Adrenal gland (tissue), 12 donors: Measurements from ENCODE around the gene ATXN1. TPM values are rescaled to one million over a fixed set of nuclear protein-coding genes. Genes with fewer than 3 reads are reported as not detected.

Experiments
- DNase-seq, 7 donors: peaks; one replicate each; pipeline ENCODE4 v3.0.0-alpha.2; 2019 to 2020
- H3K27ac ChIP-seq, 5 donors: fragments of 200-600 bp; sonication (generic) in 4 of 5; 1 replicate in 3 of 5; 2 replicates in 2 of 5; pipeline versions ENCODE4 v1.5.1 to v1.8.0; 2016 to 2020; ENCODE audit warnings: mild to moderate bottlenecking in 1 of 5
- H3K27me3 ChIP-seq: fragments of 200-600 bp; 2 replicates; pipeline ENCODE4 v1.8.0; 2021
- H3K36me3 ChIP-seq, 2 donors: fragments of 200-600 bp; replicated peaks in 1 of 2; 1 replicate in 1 of 2; 2 replicates in 1 of 2; pipeline versions ENCODE4 v1.5.1 to v1.8.0; 2018 to 2022
- H3K4me1 ChIP-seq, 2 donors: fragments of 200-600 bp; replicated peaks in 1 of 2; 1 replicate in 1 of 2; 2 replicates in 1 of 2; pipeline versions ENCODE4 v1.5.1 to v1.8.0; 2018 to 2021
- H3K4me3 ChIP-seq, 4 donors: fragments of 200-600 bp; sonication (generic) in 3 of 4; one replicate each; pipeline ENCODE4 v1.5.1; 2016 to 2018
- H3K9me3 ChIP-seq, 3 donors: fragments of 200-600 bp; sonication (generic) in 1 of 3; replicated peaks in 1 of 3; 1 replicate in 2 of 3; 2 replicates in 1 of 3; pipeline versions ENCODE4 v1.5.1 to v1.8.0; 2016 to 2021
- POLR2A ChIP-seq, 2 donors: fragments of 450-650 bp; IDR thresholded peaks; one replicate each; pipeline ENCODE4 v1.6.1; 2017; ENCODE audit warnings: antibody characterized with exemption in 2 of 2, mild to moderate bottlenecking in 2 of 2, moderate library complexity in 1 of 2
- WGBS, 4 donors: extraction: QIAGEN DNeasy Blood & Tissue Kit in 2 of 4; methylation state at CpG; one replicate each; pipeline versions ENCODE4 v1.1.5 to v1.1.7; 2013 to 2017; 5-methylcytosine and 5-hydroxymethylcytosine counted together
- intact Hi-C, 2 donors: fragments of 100-400 bp; cut with DNase I; formaldehyde crosslinking; loops; one replicate each; pipeline versions ENCODE4 v1.14.1 to v1.15.0; 2022 to 2023
- polyA plus RNA-seq, 3 donors: library from polyadenylated mRNA; stranded (reverse); fragments of 200-250 nt in 2 of 3; fragments of 350-450 nt in 1 of 3; fragmentation: Illumina TruSeq in 1 of 3; extraction: RNeasy Lipid Tissue Mini Kit (QIAGEN cat#74804) in 1 of 3; gene quantifications; one replicate each; pipeline ENCODE4 v1.2.3, GENCODE V29; 2013 to 2014
- total RNA-seq, 9 donors: library from RNA; depleted of rRNA in 4 of 9; stranded (reverse); fragments of >200 nt in 4 of 9; fragments of 120-200 nt in 1 of 9; fragmentation: NEBNext Ultra II Directional in 1 of 9; extraction: Animal tissue kit (Norgen Biotek cat#: 25700) in 1 of 9; gene quantifications; one replicate each; pipeline versions ENCODE4 v1.1.0 to v1.2.4, GENCODE V29; 2013 to 2023
- TF ChIP-seq, protein P1 (sequence below), 6 experiments: fragments of 450-650 bp in 4 of 6; fragments of 200-600 bp in 2 of 6; sonication (generic) in 1 of 6; IDR thresholded peaks; 1 replicate in 5 of 6; 2 replicates in 1 of 6; pipeline versions ENCODE4 v1.5.1 to v1.8.0; 2016 to 2021; ENCODE audit warnings: antibody characterized with exemption in 6 of 6, mild to moderate bottlenecking in 2 of 6, moderate library complexity in 1 of 6
- donor health status: healthy with polysubstance abuse.
- donor health status: Bipolar disorder and iron deficiency.
- donor health status: DM: yes; HTN: yes; CAD: no.
- donor health status: DM: no; HTN: no; CAD: no.
- donor health status: DM: no; HTN: no; CAD: no.
- donor health status: DM: yes; HTN: yes; CAD: no.

Gene ATXN1
- total and polyA plus RNA-seq, 12 donors = 3.4 to 51.3 (median 25.4) TPM

DNA sequence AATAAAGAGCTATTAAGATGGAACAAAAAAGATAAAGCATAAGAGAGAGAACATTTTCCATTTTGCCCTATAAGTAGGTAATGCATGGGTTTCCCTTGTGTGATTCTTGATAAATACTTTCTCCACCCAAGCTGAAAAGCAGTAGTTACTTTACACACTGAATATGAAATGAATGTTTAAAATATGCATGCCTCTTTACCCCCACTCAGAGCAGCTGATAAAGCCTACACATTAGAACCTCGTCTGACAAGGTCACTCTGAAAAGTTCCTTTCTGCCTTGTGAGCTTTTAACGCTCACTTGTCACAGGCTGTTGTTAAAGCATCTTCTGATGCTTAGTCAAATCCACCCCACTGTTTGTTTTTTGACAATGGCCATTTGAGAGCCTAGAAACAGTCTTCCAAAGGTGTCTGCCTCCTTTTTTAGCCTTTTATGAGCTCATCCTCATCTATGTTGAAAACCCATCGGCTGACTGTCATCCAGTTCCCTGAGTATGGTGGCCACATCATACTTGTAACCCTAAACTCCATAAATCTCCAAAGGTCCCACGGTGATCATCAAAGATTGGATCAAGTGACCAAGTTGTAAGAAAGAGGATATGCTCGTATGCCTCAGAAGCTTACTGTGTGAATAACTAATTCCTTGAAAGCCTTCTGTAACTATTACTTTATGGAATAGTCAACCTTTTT is 102.8 kb downstream of the ATXN1 start:
- 79 to 92% (median 83%) methylated on average over 5 of the region's 5 CpGs for WGBS, 4 donors
- Histone ChIP-seq H3K9me3 (no peaks in the 10 kb centered on the region), H3K27ac (no peak overlapping the region), H3K36me3 (no peaks in the 10 kb centered on the region), H3K4me3 (no peak overlapping the region), H3K27me3 (no peaks in the 10 kb centered on the region), H3K4me1 (peaks cover 8 to 21% of the 10 kb centered on the region in 2 donors)
- no peak for DNase-seq
- intact Hi-C loops = no loop called here
- TF ChIP-seq POLR2A (IDR thresholded peaks at IDR 0.05) = no peak
- TF ChIP-seq, protein P1, sequence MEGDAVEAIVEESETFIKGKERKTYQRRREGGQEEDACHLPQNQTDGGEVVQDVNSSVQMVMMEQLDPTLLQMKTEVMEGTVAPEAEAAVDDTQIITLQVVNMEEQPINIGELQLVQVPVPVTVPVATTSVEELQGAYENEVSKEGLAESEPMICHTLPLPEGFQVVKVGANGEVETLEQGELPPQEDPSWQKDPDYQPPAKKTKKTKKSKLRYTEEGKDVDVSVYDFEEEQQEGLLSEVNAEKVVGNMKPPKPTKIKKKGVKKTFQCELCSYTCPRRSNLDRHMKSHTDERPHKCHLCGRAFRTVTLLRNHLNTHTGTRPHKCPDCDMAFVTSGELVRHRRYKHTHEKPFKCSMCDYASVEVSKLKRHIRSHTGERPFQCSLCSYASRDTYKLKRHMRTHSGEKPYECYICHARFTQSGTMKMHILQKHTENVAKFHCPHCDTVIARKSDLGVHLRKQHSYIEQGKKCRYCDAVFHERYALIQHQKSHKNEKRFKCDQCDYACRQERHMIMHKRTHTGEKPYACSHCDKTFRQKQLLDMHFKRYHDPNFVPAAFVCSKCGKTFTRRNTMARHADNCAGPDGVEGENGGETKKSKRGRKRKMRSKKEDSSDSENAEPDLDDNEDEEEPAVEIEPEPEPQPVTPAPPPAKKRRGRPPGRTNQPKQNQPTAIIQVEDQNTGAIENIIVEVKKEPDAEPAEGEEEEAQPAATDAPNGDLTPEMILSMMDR (IDR thresholded peaks at IDR 0.05) = no peak

DNA sequence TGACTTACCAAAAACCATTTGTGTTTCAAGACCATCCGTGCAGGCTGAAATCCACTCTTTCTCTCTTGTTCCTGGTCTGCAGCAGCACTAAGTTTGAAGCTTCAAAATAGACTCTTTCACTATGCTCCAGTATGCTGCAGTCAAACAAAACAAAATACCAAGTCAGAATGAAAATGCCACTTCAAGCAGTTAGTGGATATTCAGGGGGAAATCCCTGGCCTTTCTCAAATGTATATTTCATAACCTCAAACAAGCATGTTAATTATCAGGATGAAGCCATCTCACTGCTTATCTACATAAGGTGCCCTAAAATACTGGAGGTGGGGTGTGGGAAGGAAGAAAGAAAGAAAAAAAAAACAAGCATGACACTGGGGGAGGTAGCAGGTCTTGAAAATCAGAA is 103.5 kb downstream of the ATXN1 start:
- H3K4me1 ChIP-seq = peaks cover 8 to 21% of the 10 kb centered on the region in 2 donors
- TF ChIP-seq POLR2A (IDR thresholded peaks at IDR 0.05) = no peak
- TF ChIP-seq, protein P1 (IDR thresholded peaks at IDR 0.05) = no peak
- 85 to 97% (median 90%) methylated on average over 1 of the region's 1 CpG for WGBS, 4 donors
- DNase-seq = no peak
- H3K4me3 ChIP-seq = no peak overlapping the region
- intact Hi-C loops = no loop called here
- H3K27ac ChIP-seq = no peak overlapping the region
- H3K27me3 ChIP-seq = no peaks in the 10 kb centered on the region
- no peaks in the 10 kb centered on the region for H3K9me3 ChIP-seq
- no peaks in the 10 kb centered on the region for H3K36me3 ChIP-seq

DNA sequence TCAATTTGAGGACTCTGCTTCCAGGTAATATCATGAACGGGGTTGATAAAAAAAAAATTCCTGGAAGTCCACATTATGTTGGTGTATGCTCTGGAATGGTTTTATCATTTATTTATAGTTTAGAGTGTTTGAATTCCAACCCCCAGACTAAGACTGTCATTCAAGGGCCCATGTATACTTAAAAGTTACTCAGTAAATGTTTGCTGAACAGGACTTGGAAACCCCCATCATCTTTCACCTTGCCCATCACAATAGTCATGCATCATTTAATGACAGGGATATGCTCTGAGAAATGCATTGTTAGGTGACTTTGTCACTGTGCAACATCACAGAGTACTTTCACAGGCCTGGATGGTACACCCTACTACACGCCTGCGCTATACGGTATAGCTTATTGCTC is 104.8 kb downstream of the ATXN1 start:
- no peaks in the 10 kb centered on the region for H3K36me3 ChIP-seq
- intact Hi-C loops = no loop called here
- no peaks in the 10 kb centered on the region for H3K27me3 ChIP-seq
- DNase-seq = no peak
- no peak overlapping the region for H3K4me3 ChIP-seq
- H3K9me3 ChIP-seq = no peaks in the 10 kb centered on the region
- TF ChIP-seq, protein P1 (IDR thresholded peaks at IDR 0.05) = no peak
- no peak for TF ChIP-seq POLR2A (IDR thresholded peaks at IDR 0.05)
- peaks cover 8 to 21% of the 10 kb centered on the region in 2 donors for H3K4me1 ChIP-seq
- 89 to 99% (median 97%) methylated on average over 4 of the region's 4 CpGs for WGBS, 4 donors
- H3K27ac ChIP-seq = no peak overlapping the region

DNA sequence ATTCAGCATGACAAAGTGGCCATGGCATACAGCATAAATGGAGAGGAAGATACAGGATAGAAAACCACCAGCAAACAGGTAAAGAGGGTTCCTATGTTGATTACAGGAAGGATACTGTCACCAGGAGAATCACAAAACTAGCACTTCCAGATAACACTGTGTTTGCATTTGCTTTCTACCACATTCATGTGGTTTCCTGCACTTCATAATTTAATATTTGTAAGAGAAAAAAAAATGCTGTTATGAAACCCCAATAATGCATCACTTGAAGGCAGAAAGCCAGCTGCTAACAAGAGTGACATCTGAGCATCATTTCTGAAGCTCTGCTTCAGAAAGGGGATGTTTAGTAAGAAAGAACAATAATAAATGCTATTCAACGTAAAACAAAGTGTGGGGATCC is 106.6 kb downstream of the ATXN1 start:
- no peak for DNase-seq
- no peak for TF ChIP-seq POLR2A (IDR thresholded peaks at IDR 0.05)
- TF ChIP-seq, protein P1 (IDR thresholded peaks at IDR 0.05) = no peak

More for the DNA sequence above, 106.6 kb downstream of the ATXN1 start:
- peaks cover 8 to 12% of the 10 kb centered on the region in 2 donors for H3K4me1 ChIP-seq
- no peaks in the 10 kb centered on the region for H3K9me3 ChIP-seq
- H3K4me3 ChIP-seq = no peak overlapping the region
- intact Hi-C loops = no loop called here
- no peaks in the 10 kb centered on the region for H3K27me3 ChIP-seq
- H3K36me3 ChIP-seq = no peaks in the 10 kb centered on the region
- H3K27ac ChIP-seq = no peak overlapping the region
- 77 to 90% (median 85%) methylated on average over 1 of the region's 1 CpG for WGBS, 4 donors
